K562 (cell line): ENCODE results near the gene HSF2. TPM values are rescaled to one million over a fixed set of nuclear protein-coding genes. Genes with fewer than 3 reads are reported as not detected.

Experiments used
- BCL6 ChIP-seq: fragments of 250-450 bp; sonication (Bioruptor Pico); IDR thresholded peaks from 2 replicates; pipeline ENCODE4 v1.4.0; 2020
- CBFB ChIP-seq: sonication (generic); formaldehyde crosslinking; IDR thresholded peaks from 2 replicates; pipeline ENCODE4 v1.4.0; 2020; ENCODE audit warnings: mild to moderate bottlenecking, missing genetic modification reagents
- DIDO1 ChIP-seq: fragments of 450-650 bp; IDR thresholded peaks from 2 replicates; pipeline ENCODE4 v1.6.1; 2016; ENCODE audit warnings: low read depth, missing biosample characterization, missing genetic modification characterization
- DMBX1 ChIP-seq: fragments of 250-450 bp; sonication (Bioruptor Pico); IDR thresholded peaks from 2 replicates; pipeline ENCODE4 v1.8.0; 2022; ENCODE audit warnings: inconsistent platforms, mild to moderate bottlenecking, moderate library complexity, borderline replicate concordance
- FOSL1 ChIP-seq: fragments of 200-800 bp; sonication (Bioruptor generic); conservative IDR thresholded peaks from 2 replicates; pipeline ENCODE4 v1.6.1; 2016; ENCODE audit warnings: missing genetic modification characterization, missing compliant biosample characterization
- L3MBTL2 ChIP-seq: fragments of 450-650 bp; IDR thresholded peaks from 2 replicates; pipeline ENCODE4 v1.6.1; 2016; ENCODE audit warnings: mild to moderate bottlenecking, moderate library complexity
- LCOR ChIP-seq: sonication (generic); formaldehyde crosslinking; IDR thresholded peaks from 2 replicates; pipeline ENCODE4 v1.8.0; 2022; ENCODE audit warnings: mild to moderate bottlenecking, missing genetic modification reagents
- MAFF ChIP-seq: IDR thresholded peaks from 2 replicates; pipeline ENCODE4 v1.6.1; 2012; ENCODE audit warnings: low read length, improper control_type of control experiment
- MED1 ChIP-seq: sonication (generic); formaldehyde crosslinking; IDR thresholded peaks from 2 replicates; pipeline ENCODE4 v1.8.1; 2023; ENCODE audit warnings: missing genetic modification reagents, borderline replicate concordance
- NFRKB ChIP-seq: fragments of 450-650 bp; IDR thresholded peaks from 2 replicates; pipeline ENCODE4 v1.6.1; 2016; ENCODE audit warnings: low read depth
- NRF1 ChIP-seq, 2 experiments: fragments of 450-650 bp; IDR thresholded peaks in 1 of 2; conservative IDR thresholded peaks in 1 of 2; 2 replicates each; pipeline ENCODE4 v1.6.1; 2014; ENCODE audit warnings: mild to moderate bottlenecking in 2 of 2
- SAFB2 ChIP-seq: fragments of 200-400 bp; formaldehyde crosslinking; IDR thresholded peaks from 2 replicates; pipeline ENCODE4 v1.6.1; 2018; ENCODE audit warnings: borderline replicate concordance, low read length, low read depth, moderate library complexity; ENCODE audit not compliant: severe bottlenecking
- SIX5 ChIP-seq, 2 experiments: IDR thresholded peaks; 2 replicates each; pipeline ENCODE4 v1.6.1; 2011; ENCODE audit warnings: low read length in 2 of 2, borderline replicate concordance in 1 of 2, low read depth in 1 of 2, mild to moderate bottlenecking in 1 of 2, moderate library complexity in 1 of 2; ENCODE audit not compliant: insufficient read depth in 1 of 2
- ZBED1 ChIP-seq: IDR thresholded peaks from 2 replicates; pipeline ENCODE4 v1.6.1; 2014
- ZBTB2 ChIP-seq: fragments of 450-650 bp; IDR thresholded peaks from 2 replicates; pipeline ENCODE4 v1.6.1; 2016; ENCODE audit warnings: antibody characterized with exemption
- ZNF133 ChIP-seq: fragments of 250-450 bp; sonication (Bioruptor Pico); IDR thresholded peaks from 2 replicates; pipeline ENCODE4 v1.4.0; 2020; ENCODE audit warnings: mild to moderate bottlenecking
- ZNF551 ChIP-seq: fragments of 250-450 bp; sonication (Bioruptor Pico); IDR thresholded peaks from 2 replicates; pipeline ENCODE4 v1.5.0; 2021; ENCODE audit warnings: mild to moderate bottlenecking, moderate library complexity
- ZNF584 ChIP-seq: fragments of 200-800 bp; sonication (Bioruptor generic); IDR thresholded peaks from 2 replicates; pipeline ENCODE4 v1.6.1; 2016; ENCODE audit warnings: low read depth, mild to moderate bottlenecking, missing genetic modification characterization, missing compliant biosample characterization
- ZZZ3 ChIP-seq: fragments of 450-650 bp; IDR thresholded peaks from 2 replicates; pipeline ENCODE4 v1.6.1; 2016; ENCODE audit warnings: antibody characterized with exemption, mild to moderate bottlenecking, moderate library complexity
- polyA plus RNA-seq, 8 experiments: library from polyadenylated mRNA; depleted of rRNA in 4 of 8; stranded (reverse) in 5 of 8; unstranded in 3 of 8; fragments of >200 nt; fragmentation: Nextera tagmentation in 2 of 8; fragmentation: Illumina TruSeq in 1 of 8; extraction: Ambion mirVana in 2 of 8; extraction: Trizol in 1 of 8; gene quantifications; 2 replicates each; pipeline versions ENCODE4 v1.2.1 to v1.2.3, GENCODE V29; 2011 to 2014; ENCODE audit warnings: inconsistent platforms in 1 of 8, missing spikeins in 1 of 8
- total RNA-seq, 7 experiments: library from RNA; depleted of rRNA in 6 of 7; stranded (reverse); fragments of >200 nt in 6 of 7; fragmentation: Illumina TruSeq in 2 of 7; extraction: Trizol in 2 of 7; gene quantifications; 2 replicates each; pipeline versions ENCODE4 v1.2.1 to v1.2.3, GENCODE V29; 2011 to 2021; ENCODE audit warnings: low replicate concordance in 1 of 7
- TF ChIP-seq, protein P1 (sequence below): fragments of 250-450 bp; sonication (Bioruptor Pico); IDR thresholded peaks from 2 replicates; pipeline ENCODE4 v1.5.0; 2021; ENCODE audit warnings: mild to moderate bottlenecking, borderline replicate concordance
- TF ChIP-seq, protein P2 (sequence below): sonication (generic); formaldehyde crosslinking; IDR thresholded peaks from 2 replicates; pipeline ENCODE4 v1.8.0; 2022; ENCODE audit warnings: mild to moderate bottlenecking, missing genetic modification reagents
- TF ChIP-seq, protein P3 (sequence below): fragments of 450-650 bp; conservative IDR thresholded peaks from 2 replicates; pipeline ENCODE4 v1.6.1; 2016; ENCODE audit warnings: missing genetic modification characterization, low read depth, mild to moderate bottlenecking, missing compliant biosample characterization, moderate library complexity
- TF ChIP-seq, protein P4 (sequence below): sonication (generic); formaldehyde crosslinking; IDR thresholded peaks from 2 replicates; pipeline ENCODE4 v1.8.0; 2022; ENCODE audit warnings: mild to moderate bottlenecking, missing genetic modification reagents

Gene HSF2
- total and polyA plus RNA-seq, 9 of the 15 experiments (the other 6 are each of a cell fraction or from before 2014, with no cell fraction given) = 19.1 to 73.1 (median 29.2) TPM

DNA sequence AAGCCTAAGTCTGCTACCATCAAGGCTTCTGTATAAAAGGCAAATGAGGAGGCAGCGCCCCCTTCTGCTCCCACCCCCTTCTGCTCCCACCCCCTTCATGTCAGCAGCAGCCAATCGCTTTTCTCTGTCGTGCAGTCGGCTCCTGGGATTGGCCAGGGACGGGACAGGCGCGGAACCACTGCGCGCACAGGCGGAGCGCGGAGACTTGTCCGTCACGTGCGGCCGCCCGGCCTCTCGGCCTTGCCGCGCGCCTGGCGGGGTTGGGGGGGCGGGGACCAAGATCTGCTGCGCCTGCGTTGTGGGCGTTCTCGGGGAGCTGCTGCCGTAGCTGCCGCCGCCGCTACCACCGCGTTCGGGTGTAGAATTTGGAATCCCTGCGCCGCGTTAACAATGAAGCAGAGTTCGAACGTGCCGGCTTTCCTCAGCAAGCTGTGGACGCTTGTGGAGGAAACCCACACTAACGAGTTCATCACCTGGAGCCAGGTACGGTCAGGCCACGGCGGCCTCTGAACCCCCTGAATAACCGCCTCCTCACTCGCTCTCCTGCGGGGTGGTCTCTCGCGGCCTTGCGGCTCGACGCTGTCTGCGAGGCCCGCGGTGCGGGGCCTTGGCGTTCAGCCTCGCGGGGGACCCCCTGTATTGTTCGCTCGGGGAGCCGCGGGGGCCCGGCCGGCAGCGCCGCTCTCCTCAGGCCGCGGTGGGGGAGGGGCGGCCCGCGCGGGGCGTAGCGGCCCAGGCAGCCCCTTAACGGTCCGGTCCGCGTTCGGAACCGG is at the start of gene HSF2 (continued):
- TF ChIP-seq, protein P1, sequence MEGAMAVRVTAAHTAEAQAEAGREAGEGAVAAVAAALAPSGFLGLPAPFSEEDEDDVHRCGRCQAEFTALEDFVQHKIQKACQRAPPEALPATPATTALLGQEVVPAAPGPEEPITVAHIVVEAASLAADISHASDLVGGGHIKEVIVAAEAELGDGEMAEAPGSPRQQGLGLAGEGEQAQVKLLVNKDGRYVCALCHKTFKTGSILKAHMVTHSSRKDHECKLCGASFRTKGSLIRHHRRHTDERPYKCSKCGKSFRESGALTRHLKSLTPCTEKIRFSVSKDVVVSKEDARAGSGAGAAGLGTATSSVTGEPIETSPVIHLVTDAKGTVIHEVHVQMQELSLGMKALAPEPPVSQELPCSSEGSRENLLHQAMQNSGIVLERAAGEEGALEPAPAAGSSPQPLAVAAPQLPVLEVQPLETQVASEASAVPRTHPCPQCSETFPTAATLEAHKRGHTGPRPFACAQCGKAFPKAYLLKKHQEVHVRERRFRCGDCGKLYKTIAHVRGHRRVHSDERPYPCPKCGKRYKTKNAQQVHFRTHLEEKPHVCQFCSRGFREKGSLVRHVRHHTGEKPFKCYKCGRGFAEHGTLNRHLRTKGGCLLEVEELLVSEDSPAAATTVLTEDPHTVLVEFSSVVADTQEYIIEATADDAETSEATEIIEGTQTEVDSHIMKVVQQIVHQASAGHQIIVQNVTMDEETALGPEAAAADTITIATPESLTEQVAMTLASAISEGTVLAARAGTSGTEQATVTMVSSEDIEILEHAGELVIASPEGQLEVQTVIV = no peak
- TF ChIP-seq L3MBTL2 (no peak), ZBED1 (no peak), FOSL1 (no peak), DIDO1 (no peak), ZNF133 (CRISPR knock-in tag) (no peak), CBFB (CRISPR knock-in tag) (no peak), BCL6 (CRISPR knock-in tag) (no peak), NRF1 (conservative IDR thresholded peaks at IDR 0.05 in 1 of 2, IDR thresholded peaks at IDR 0.05 in 1 of 2) (peak; percentile 91 to 93), ZBTB2 (no peak), DMBX1 (no peak), SIX5 (IDR thresholded peaks at IDR 0.05; ENCODE audit: borderline replicate concordance in 1 of 2, insufficient read depth in 1 of 2, low read depth in 1 of 2, low read length in 2 of 2) (no peak), ZNF584 (no peak), MAFF (no peak), MED1 (no peak), NFRKB (no peak), ZNF551 (CRISPR knock-in tag) (no peak), ZZZ3 (no peak), LCOR (CRISPR knock-in tag) (no peak), SAFB2 (no peak)
- TF ChIP-seq, protein P2, sequence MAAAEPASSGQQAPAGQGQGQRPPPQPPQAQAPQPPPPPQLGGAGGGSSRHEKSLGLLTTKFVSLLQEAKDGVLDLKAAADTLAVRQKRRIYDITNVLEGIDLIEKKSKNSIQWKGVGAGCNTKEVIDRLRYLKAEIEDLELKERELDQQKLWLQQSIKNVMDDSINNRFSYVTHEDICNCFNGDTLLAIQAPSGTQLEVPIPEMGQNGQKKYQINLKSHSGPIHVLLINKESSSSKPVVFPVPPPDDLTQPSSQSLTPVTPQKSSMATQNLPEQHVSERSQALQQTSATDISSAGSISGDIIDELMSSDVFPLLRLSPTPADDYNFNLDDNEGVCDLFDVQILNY (CRISPR knock-in tag) = no peak
- TF ChIP-seq, protein P3, sequence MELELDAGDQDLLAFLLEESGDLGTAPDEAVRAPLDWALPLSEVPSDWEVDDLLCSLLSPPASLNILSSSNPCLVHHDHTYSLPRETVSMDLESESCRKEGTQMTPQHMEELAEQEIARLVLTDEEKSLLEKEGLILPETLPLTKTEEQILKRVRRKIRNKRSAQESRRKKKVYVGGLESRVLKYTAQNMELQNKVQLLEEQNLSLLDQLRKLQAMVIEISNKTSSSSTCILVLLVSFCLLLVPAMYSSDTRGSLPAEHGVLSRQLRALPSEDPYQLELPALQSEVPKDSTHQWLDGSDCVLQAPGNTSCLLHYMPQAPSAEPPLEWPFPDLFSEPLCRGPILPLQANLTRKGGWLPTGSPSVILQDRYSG = no peak
- TF ChIP-seq, protein P4, sequence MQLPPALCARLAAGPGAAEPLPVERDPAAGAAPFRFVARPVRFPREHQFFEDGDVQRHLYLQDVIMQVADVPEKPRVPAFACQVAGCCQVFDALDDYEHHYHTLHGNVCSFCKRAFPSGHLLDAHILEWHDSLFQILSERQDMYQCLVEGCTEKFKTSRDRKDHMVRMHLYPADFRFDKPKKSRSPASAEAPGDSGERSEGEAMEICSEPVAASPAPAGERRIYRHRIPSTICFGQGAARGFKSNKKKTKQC (CRISPR knock-in tag) = 0 out of 2 replicates have a peak, but pooled peaks have one; percentile 74
